H1 (cell line): ENCODE data around the gene FSTL4. TPM values are rescaled to one million over a fixed set of nuclear protein-coding genes. Genes with fewer than 3 reads are reported as not detected.

ENCODE experiments used
- CTCF ChIA-PET: fragments of 300-600 bp; sonication (Branson Sonifier 250); formaldehyde crosslinking; loops from one replicate; lab custom pipeline; 2021; ENCODE audit not compliant: partially characterized antibody; lab: Charles Lee
- POLR2A ChIA-PET: fragments of 300-600 bp; sonication (Branson Sonifier 250); formaldehyde crosslinking; loops from one replicate; lab custom pipeline; 2021; ENCODE audit warnings: inconsistent platforms; ENCODE audit not compliant: partially characterized antibody; lab: Charles Lee
- DNase-seq, 2 experiments: peaks; one replicate each; pipeline versions ENCODE4 v3.0.0 to v3.0.0-alpha.2; 2010 to 2022; ENCODE audit warnings: low spot score in 2 of 2, low read depth in 1 of 2, mixed read lengths in 1 of 2
- FAIRE-seq: peaks from 2 replicates; lab custom pipeline; 2011; peaks lifted over from hg19 to GRCh38; lab: Jason Lieb, UNC
- H2AFZ ChIP-seq: 2 replicates; pipeline ENCODE4 v1.8.1; 2012; ENCODE audit warnings: low read length, inconsistent platforms
- H2AK5ac ChIP-seq: 2 replicates; pipeline ENCODE4 v1.6.1; 2013; ENCODE audit warnings: low read depth, low read length
- H2BK120ac ChIP-seq: replicated peaks from 2 replicates; pipeline ENCODE3; 2013; ENCODE audit warnings: low read depth, low read length, inconsistent platforms
- H2BK12ac ChIP-seq: 2 replicates; pipeline ENCODE4 v1.6.1; 2013; ENCODE audit warnings: low read depth, low read length
- H2BK15ac ChIP-seq: 2 replicates; pipeline ENCODE4 v1.6.1; 2013; ENCODE audit warnings: low read length
- H2BK20ac ChIP-seq: 2 replicates; pipeline ENCODE4 v1.6.1; 2013; ENCODE audit warnings: low read length
- H2BK5ac ChIP-seq: 2 replicates; pipeline ENCODE4 v1.6.1; 2013; ENCODE audit warnings: low read depth, low read length
- H3K14ac ChIP-seq: 2 replicates; pipeline ENCODE4 v1.6.1; 2013; ENCODE audit warnings: inconsistent platforms; ENCODE audit not compliant: insufficient read length
- H3K18ac ChIP-seq: 2 replicates; pipeline ENCODE4 v1.6.1; 2013; ENCODE audit warnings: low read length; ENCODE audit errors: extremely low read depth
- H3K23ac ChIP-seq: 2 replicates; pipeline ENCODE4 v1.6.1; 2013; ENCODE audit warnings: inconsistent platforms; ENCODE audit not compliant: insufficient read length
- H3K23me2 ChIP-seq: 2 replicates; pipeline ENCODE4 v1.6.1; 2013; ENCODE audit warnings: low read depth, low read length
- H3K27ac ChIP-seq: 2 replicates; pipeline ENCODE4 v1.6.1; 2011; ENCODE audit warnings: low read depth, low read length, inconsistent platforms
- H3K27me3 ChIP-seq, 4 experiments: replicated peaks in 1 of 4; 1 replicate in 1 of 4; 2 replicates in 3 of 4; pipeline versions ENCODE4 v1.6.1 to v1.8.1; 2011 to 2013; ENCODE audit warnings: low read length in 3 of 4, mild to moderate bottlenecking in 3 of 4, inconsistent platforms in 2 of 4, mixed read lengths in 2 of 4, moderate library complexity in 1 of 4; ENCODE audit not compliant: control insufficient read depth in 3 of 4, insufficient read depth in 3 of 4; ENCODE audit errors: extremely low read depth in 1 of 4
- H3K36me3 ChIP-seq, 4 experiments: 2 replicates each; pipeline versions ENCODE4 v1.6.1 to v1.8.1; 2011 to 2013; ENCODE audit warnings: mild to moderate bottlenecking in 4 of 4, low read length in 3 of 4, moderate library complexity in 2 of 4, control low read depth in 1 of 4, inconsistent platforms in 1 of 4; ENCODE audit not compliant: insufficient read depth in 4 of 4, control insufficient read depth in 2 of 4
- H3K4ac ChIP-seq: replicated peaks from 2 replicates; pipeline ENCODE3; 2013; ENCODE audit warnings: low read length, low read depth, mixed read lengths, inconsistent platforms; ENCODE audit not compliant: insufficient read length
- H3K4me1 ChIP-seq, 4 experiments: replicated peaks in 1 of 4; 1 replicate in 1 of 4; 2 replicates in 3 of 4; pipeline versions ENCODE4 v1.6.1 to v1.8.1; 2011 to 2013; ENCODE audit warnings: low read length in 3 of 4, inconsistent platforms in 2 of 4, mixed read lengths in 1 of 4; ENCODE audit not compliant: insufficient read depth in 4 of 4, control insufficient read depth in 3 of 4
- H3K4me2 ChIP-seq, 2 experiments: 2 replicates each; pipeline versions ENCODE4 v1.6.1 to v1.8.1; 2011 to 2013; ENCODE audit warnings: low read depth in 2 of 2, low read length in 2 of 2, control low read depth in 1 of 2, inconsistent platforms in 1 of 2, mild to moderate bottlenecking in 1 of 2; ENCODE audit not compliant: insufficient read depth in 1 of 2
- H3K4me3 ChIP-seq, 4 experiments: fragments of 200-600, 300-600 bp in 1 of 4; sonication (generic), shearing (Covaris generic), sonication (Bioruptor Twin) in 1 of 4; 2 replicates each; pipeline versions ENCODE4 v1.5.1 to v1.8.1; 2011 to 2016; ENCODE audit warnings: low read length in 4 of 4, low read depth in 3 of 4, control low read depth in 2 of 4, inconsistent platforms in 2 of 4, mild to moderate bottlenecking in 2 of 4, mixed read lengths in 1 of 4, moderate library complexity in 1 of 4; ENCODE audit not compliant: insufficient read depth in 2 of 4; ENCODE audit errors: extremely low read depth in 1 of 4
- H3K56ac ChIP-seq: replicated peaks from 2 replicates; pipeline ENCODE3; 2013; ENCODE audit warnings: low read depth, mild to moderate bottlenecking, mixed read lengths, low read length, inconsistent platforms; ENCODE audit not compliant: insufficient read length
- H3K79me1 ChIP-seq: 2 replicates; pipeline ENCODE4 v1.6.1; 2013; ENCODE audit warnings: low read depth, low read length, control low read depth
- H3K79me2 ChIP-seq, 2 experiments: 2 replicates each; pipeline versions ENCODE4 v1.6.1 to v1.8.1; 2012 to 2013; ENCODE audit warnings: low read length in 2 of 2, mild to moderate bottlenecking in 2 of 2, inconsistent platforms in 1 of 2; ENCODE audit not compliant: insufficient read depth in 2 of 2, control insufficient read depth in 1 of 2
- H3K9ac ChIP-seq, 4 experiments: replicated peaks in 1 of 4; 1 replicate in 1 of 4; 2 replicates in 3 of 4; pipeline versions ENCODE4 v1.6.1 to v1.8.1; 2011 to 2013; ENCODE audit warnings: low read depth in 3 of 4, low read length in 3 of 4, control low read depth in 2 of 4, mild to moderate bottlenecking in 2 of 4, moderate library complexity in 2 of 4, inconsistent platforms in 1 of 4; ENCODE audit errors: extremely low read depth in 1 of 4
- H3K9me3 ChIP-seq, 2 experiments: 2 replicates each; pipeline versions ENCODE4 v1.6.1 to v1.8.1; 2012 to 2013; ENCODE audit warnings: mild to moderate bottlenecking in 2 of 2, moderate library complexity in 2 of 2, control low read depth in 1 of 2, inconsistent platforms in 1 of 2, low read depth in 1 of 2, low read length in 1 of 2, mixed read lengths in 1 of 2; ENCODE audit not compliant: insufficient read depth in 2 of 2
- H4K20me1 ChIP-seq, 2 experiments: replicated peaks in 1 of 2; 2 replicates each; pipeline versions ENCODE3 to v1.8.1; 2011 to 2013; ENCODE audit warnings: inconsistent platforms in 2 of 2, low read length in 2 of 2, mild to moderate bottlenecking in 1 of 2; ENCODE audit not compliant: insufficient read depth in 2 of 2, control insufficient read depth in 1 of 2
- H4K5ac ChIP-seq: 2 replicates; pipeline ENCODE4 v1.6.1; 2013; ENCODE audit warnings: low read length, low read depth, mixed read lengths, inconsistent platforms; ENCODE audit not compliant: insufficient read length
- H4K8ac ChIP-seq: 2 replicates; pipeline ENCODE4 v1.8.0; 2013; ENCODE audit warnings: mild to moderate bottlenecking, moderate library complexity, low read length, inconsistent platforms; ENCODE audit not compliant: insufficient read depth; ENCODE audit errors: extremely low read depth
- H4K91ac ChIP-seq: replicated peaks from 2 replicates; pipeline ENCODE3; 2013; ENCODE audit warnings: low read length, mixed read lengths, inconsistent platforms; ENCODE audit not compliant: insufficient read length
- GTF2F1 ChIP-seq: IDR thresholded peaks from 2 replicates; pipeline ENCODE4 v1.6.1; 2012; ENCODE audit warnings: low read depth, low read length, improper control_type of control experiment, borderline replicate concordance
- JUN ChIP-seq: IDR thresholded peaks from 2 replicates; pipeline ENCODE4 v1.6.1; 2011; ENCODE audit warnings: low read depth, mild to moderate bottlenecking, improper control_type of control experiment, low read length
- TCF12 ChIP-seq: IDR thresholded peaks from 2 replicates; pipeline ENCODE4 v1.6.1; 2011; ENCODE audit warnings: low read depth, mild to moderate bottlenecking, low read length
- WGBS, 2 experiments: shearing (Covaris generic) in 1 of 2; methylation state at CpG; one replicate each; pipeline versions ENCODE4 v1.1.6 to v1.1.7; 2013 to 2015; ENCODE audit warnings: low lambda C conversion rate in 2 of 2, mixed read lengths in 2 of 2, inconsistent platforms in 1 of 2, low coverage in 1 of 2, missing lambda C conversion rate in 1 of 2; ENCODE audit not compliant: insufficient replicate concordance in 2 of 2, insufficient coverage in 1 of 2, insufficient read length in 1 of 2; ENCODE audit errors: extremely low coverage in 1 of 2, missing lambda C conversion rate in 1 of 2; 5-methylcytosine and 5-hydroxymethylcytosine counted together
- polyA plus RNA-seq, 7 experiments: library from polyadenylated mRNA; depleted of rRNA in 3 of 7; stranded (reverse) in 5 of 7; unstranded in 2 of 7; fragments of >200 nt in 5 of 7; fragments of 200-250 nt in 2 of 7; gene quantifications; 1 replicate in 5 of 7; 2 replicates in 1 of 7; 4 replicates in 1 of 7; pipeline versions ENCODE4 v1.2.1 to v1.2.3, GENCODE V29; 2011 to 2013; ENCODE audit warnings: missing spikeins in 2 of 7, mixed read lengths in 2 of 7
- total RNA-seq: library from RNA; stranded (reverse); fragmentation: NEBNext Ultra II Directional; extraction: Animal tissue kit (Norgen Biotek cat#: 25700); gene quantifications from 2 replicates; pipeline ENCODE4 v1.2.1, GENCODE V29; 2021

Gene FSTL4
- total and polyA plus RNA-seq, 2 of the 8 experiments (the other 6 are each of a cell fraction or from before 2014, with no cell fraction given) = 3.1 to 4.1 TPM

- Histone ChIP-seq H3K14ac (no peak overlapping the region), H3K4me1 (no peaks in the 10 kb centered on the region; a peak in 3 of 7 replicates), H4K20me1 (no peaks in the 10 kb centered on the region), H3K79me1 (no peaks in the 10 kb centered on the region), H3K23ac (no peak overlapping the region), H2BK5ac (no peak overlapping the region), H3K56ac (no peak overlapping the region), H2BK120ac (no peak overlapping the region), H3K27ac (no peak overlapping the region), H3K18ac (no peak overlapping the region), H2BK20ac (no peak overlapping the region), H4K91ac (no peak overlapping the region), H4K8ac (no peak overlapping the region), H3K79me2 (no peaks in the 10 kb centered on the region), H3K23me2 (no peaks in the 10 kb centered on the region), H4K5ac (no peak overlapping the region), H3K4ac (no peak overlapping the region), H3K27me3 (no peaks in the 10 kb centered on the region), H3K4me3 (no peak overlapping the region), H3K4me2 (no peak overlapping the region), H3K9me3 (peaks cover 9 to 11% of the 10 kb centered on the region in 2 experiments; a peak in 2 of 4 replicates), H2BK12ac (no peak overlapping the region), H2AK5ac (no peak overlapping the region), H3K9ac (no peak overlapping the region; a peak in 1 of 7 replicates), H3K36me3 (no peaks in the 10 kb centered on the region), H2AFZ (no peak overlapping the region), H2BK15ac (no peak overlapping the region)
- 90% methylated on average over 4 of the region's 4 CpGs; no CpG with 5 or more reads in 1 of the 2 experiments for WGBS, 2 experiments
- ChIA-PET CTCF (interaction anchor here (0.8 to 3.3 kb wide), 6 partner anchors 10 to 40 kb away, joined by 3 to 12 read pairs (median 3); no protein-coding TSS in a partner anchor), POLR2A (no interaction called here)
- DNase-seq = no peak
- no peak for FAIRE-seq
- TF ChIP-seq JUN = no peak
- TF ChIP-seq GTF2F1 = no peak
- TF ChIP-seq TCF12 = no peak
Measured at GRCh38 chr5:133276171-133276570, 336.2 kb downstream of the FSTL4 start.
